ENCODE data around the gene NPAS3.

DNA sequence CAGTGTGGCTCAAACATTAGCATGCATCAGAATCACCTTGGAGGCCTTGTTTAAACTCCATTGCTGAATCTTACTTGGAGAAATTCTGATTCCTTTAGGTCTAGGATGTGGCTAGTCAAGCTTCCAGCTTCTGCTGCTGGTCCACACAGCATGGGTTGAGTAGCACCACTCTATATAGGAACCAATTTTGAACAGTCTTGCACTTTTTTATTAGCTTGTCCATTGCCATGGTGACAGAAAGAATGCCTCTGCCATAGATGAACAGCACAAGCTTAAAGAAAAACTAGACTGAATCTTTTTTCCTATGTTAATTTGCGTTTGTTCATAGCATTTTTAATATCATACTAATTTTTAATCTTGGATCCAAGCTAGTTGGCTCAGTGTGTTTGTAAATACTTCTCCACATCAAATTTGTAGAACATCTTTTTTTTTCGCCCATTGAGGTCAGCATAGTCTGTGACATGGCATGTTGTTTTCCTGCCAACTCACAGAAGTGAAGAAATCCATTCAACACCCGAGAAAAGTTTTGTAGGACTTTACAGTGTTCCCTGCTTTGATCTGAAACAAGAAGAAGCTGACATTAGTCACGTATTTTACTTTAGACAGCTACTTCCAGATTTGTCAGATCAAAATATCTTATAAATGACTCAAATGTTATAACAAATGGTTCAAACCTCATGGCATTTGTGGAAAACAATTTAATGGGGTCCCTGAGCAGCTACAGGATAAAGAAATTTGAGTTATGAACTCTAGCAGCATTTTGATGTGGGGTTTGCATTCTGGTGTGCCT, 573.4 kb downstream of the NPAS3 start:
- TF ChIP-seq, protein P1, sequence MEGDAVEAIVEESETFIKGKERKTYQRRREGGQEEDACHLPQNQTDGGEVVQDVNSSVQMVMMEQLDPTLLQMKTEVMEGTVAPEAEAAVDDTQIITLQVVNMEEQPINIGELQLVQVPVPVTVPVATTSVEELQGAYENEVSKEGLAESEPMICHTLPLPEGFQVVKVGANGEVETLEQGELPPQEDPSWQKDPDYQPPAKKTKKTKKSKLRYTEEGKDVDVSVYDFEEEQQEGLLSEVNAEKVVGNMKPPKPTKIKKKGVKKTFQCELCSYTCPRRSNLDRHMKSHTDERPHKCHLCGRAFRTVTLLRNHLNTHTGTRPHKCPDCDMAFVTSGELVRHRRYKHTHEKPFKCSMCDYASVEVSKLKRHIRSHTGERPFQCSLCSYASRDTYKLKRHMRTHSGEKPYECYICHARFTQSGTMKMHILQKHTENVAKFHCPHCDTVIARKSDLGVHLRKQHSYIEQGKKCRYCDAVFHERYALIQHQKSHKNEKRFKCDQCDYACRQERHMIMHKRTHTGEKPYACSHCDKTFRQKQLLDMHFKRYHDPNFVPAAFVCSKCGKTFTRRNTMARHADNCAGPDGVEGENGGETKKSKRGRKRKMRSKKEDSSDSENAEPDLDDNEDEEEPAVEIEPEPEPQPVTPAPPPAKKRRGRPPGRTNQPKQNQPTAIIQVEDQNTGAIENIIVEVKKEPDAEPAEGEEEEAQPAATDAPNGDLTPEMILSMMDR (IDR thresholded peaks at IDR 0.05), result no peak
- TF ChIP-seq POLR2A (IDR thresholded peaks at IDR 0.05) (no peak), EP300 (IDR thresholded peaks at IDR 0.05) (no peak)

All from tibial nerve (tissue), 4 donors.